DND-41 (cell line): ENCODE measurements around the gene RPL26.

ENCODE experiments used
- ATAC-seq: fragments of 200-7000 bp; cut with Tn5 transposase; 3 replicates; pipeline ENCODE4 v1.9.1; 2021; ENCODE audit warnings: low read depth; ENCODE audit not compliant: insufficient read depth
- DNase-seq: peaks from one replicate; pipeline ENCODE4 v3.0.0-alpha.2; 2020
- H2AFZ ChIP-seq: 2 replicates; pipeline ENCODE4 v1.6.0; 2012; ENCODE audit warnings: low read depth, low read length
- H3K27ac ChIP-seq: 2 replicates; pipeline ENCODE4 v1.5.1; 2012; ENCODE audit warnings: low read length, inconsistent platforms
- H3K27me3 ChIP-seq: fragments of 200-600 bp; sonication (generic); 2 replicates; pipeline ENCODE4 v1.6.0; 2012; ENCODE audit warnings: low read length, mild to moderate bottlenecking, inconsistent platforms; ENCODE audit not compliant: insufficient read depth, poor library complexity
- H3K36me3 ChIP-seq: 2 replicates; pipeline ENCODE4 v1.5.1; 2012; ENCODE audit warnings: low read length, inconsistent platforms; ENCODE audit not compliant: insufficient read depth
- H3K4me1 ChIP-seq: 2 replicates; pipeline ENCODE4 v1.5.1; 2012; ENCODE audit warnings: mild to moderate bottlenecking, low read length; ENCODE audit not compliant: insufficient read depth
- H3K4me2 ChIP-seq: 2 replicates; pipeline ENCODE4 v1.6.0; 2012; ENCODE audit warnings: mild to moderate bottlenecking, moderate library complexity, low read length, inconsistent platforms; ENCODE audit not compliant: insufficient read depth
- H3K4me3 ChIP-seq, 2 experiments: fragments of 200-600 bp in 1 of 2; shearing (Covaris generic) in 1 of 2; 2 replicates each; pipeline ENCODE4 v1.5.1; 2012 to 2016; ENCODE audit warnings: inconsistent platforms in 2 of 2, low read length in 2 of 2, mild to moderate bottlenecking in 2 of 2, low read depth in 1 of 2, moderate library complexity in 1 of 2
- H3K79me2 ChIP-seq: 2 replicates; pipeline ENCODE4 v1.6.0; 2012; ENCODE audit warnings: low read length, inconsistent platforms; ENCODE audit not compliant: insufficient read depth
- H3K9ac ChIP-seq: 2 replicates; pipeline ENCODE4 v1.6.0; 2012; ENCODE audit warnings: low read depth, mild to moderate bottlenecking, inconsistent platforms, low read length, moderate library complexity
- H3K9me3 ChIP-seq: 2 replicates; pipeline ENCODE4 v1.5.1; 2012; ENCODE audit warnings: low read length, moderate library complexity, mild to moderate bottlenecking, inconsistent platforms; ENCODE audit not compliant: insufficient read depth, severe bottlenecking
- H4K20me1 ChIP-seq: 2 replicates; pipeline ENCODE4 v1.6.0; 2012; ENCODE audit warnings: low read length; ENCODE audit not compliant: insufficient read depth
- EZH2 ChIP-seq: IDR thresholded peaks from 3 replicates; pipeline ENCODE4 v1.6.1; 2012; ENCODE audit warnings: borderline replicate concordance, low read depth, mild to moderate bottlenecking, moderate library complexity, low read length, inconsistent platforms; ENCODE audit not compliant: severe bottlenecking
- TF ChIP-seq, protein P1 (sequence below): IDR thresholded peaks from 2 replicates; pipeline ENCODE4 v1.5.1; 2012; ENCODE audit warnings: borderline replicate concordance, low read length, moderate library complexity, mild to moderate bottlenecking; ENCODE audit not compliant: poor library complexity, severe bottlenecking; ENCODE audit errors: extremely low read depth

Gene RPL26

DNA sequence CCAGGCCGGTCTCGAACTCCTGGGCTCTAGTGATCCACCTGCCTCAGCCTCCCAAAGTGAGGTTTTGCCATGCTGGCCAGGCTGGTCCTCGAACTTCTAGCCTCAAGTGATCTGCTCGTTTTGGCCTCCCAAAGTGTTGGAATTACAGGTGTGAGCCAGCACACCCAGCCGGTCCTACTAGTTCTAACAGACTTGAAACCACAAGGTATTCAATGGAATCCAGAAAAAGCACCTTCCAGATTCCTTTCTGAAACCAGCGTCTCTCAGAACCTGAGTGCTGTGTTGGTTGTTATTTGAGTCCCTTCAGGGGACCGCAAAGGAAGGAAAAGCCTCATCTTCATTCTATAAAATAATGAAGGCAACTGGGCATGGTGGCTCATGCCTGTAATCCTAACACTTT lies 10.6 kb downstream of the RPL26 start:
- H3K79me2 ChIP-seq, result peaks cover 11% of the 10 kb centered on the region
- no peaks in the 10 kb centered on the region for H3K27me3 ChIP-seq
- H3K4me1 ChIP-seq, result peaks cover 19% of the 10 kb centered on the region
- peaks cover 3% of the 10 kb centered on the region; the same call in 1 of the 2 replicates for H4K20me1 ChIP-seq
- DNase-seq, result no peak
- no peak for TF ChIP-seq EZH2
- TF ChIP-seq, protein P1, sequence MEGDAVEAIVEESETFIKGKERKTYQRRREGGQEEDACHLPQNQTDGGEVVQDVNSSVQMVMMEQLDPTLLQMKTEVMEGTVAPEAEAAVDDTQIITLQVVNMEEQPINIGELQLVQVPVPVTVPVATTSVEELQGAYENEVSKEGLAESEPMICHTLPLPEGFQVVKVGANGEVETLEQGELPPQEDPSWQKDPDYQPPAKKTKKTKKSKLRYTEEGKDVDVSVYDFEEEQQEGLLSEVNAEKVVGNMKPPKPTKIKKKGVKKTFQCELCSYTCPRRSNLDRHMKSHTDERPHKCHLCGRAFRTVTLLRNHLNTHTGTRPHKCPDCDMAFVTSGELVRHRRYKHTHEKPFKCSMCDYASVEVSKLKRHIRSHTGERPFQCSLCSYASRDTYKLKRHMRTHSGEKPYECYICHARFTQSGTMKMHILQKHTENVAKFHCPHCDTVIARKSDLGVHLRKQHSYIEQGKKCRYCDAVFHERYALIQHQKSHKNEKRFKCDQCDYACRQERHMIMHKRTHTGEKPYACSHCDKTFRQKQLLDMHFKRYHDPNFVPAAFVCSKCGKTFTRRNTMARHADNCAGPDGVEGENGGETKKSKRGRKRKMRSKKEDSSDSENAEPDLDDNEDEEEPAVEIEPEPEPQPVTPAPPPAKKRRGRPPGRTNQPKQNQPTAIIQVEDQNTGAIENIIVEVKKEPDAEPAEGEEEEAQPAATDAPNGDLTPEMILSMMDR, result no peak
- H2AFZ ChIP-seq, result no peak overlapping the region
- H3K9me3 ChIP-seq, result no peaks in the 10 kb centered on the region
- peaks cover 30% of the 10 kb centered on the region for H3K36me3 ChIP-seq
- no peak overlapping the region for H3K4me3 ChIP-seq
- no peak overlapping the region for H3K9ac ChIP-seq
- no peak overlapping the region for H3K27ac ChIP-seq
- ATAC-seq, result no peak
- no peak overlapping the region for H3K4me2 ChIP-seq

DNA sequence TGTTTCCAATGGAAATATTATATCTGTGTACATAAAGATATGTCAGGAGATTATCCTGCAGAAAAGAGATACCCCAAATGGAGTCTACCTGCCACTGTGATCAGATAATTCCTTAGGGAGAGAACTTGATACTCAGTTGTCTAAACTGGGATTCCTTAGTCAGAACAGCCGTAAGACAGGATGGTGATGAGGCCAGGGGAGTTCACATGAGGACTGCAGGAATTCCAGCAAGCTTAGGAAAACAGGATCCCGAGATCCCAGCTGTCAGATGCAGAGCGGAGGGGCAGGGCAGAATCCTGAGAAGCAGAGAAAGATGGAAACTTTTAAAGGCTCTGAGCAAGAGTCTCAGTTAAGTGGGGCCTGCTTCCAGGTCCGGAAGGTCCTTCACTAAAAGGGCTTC lies 11.2 kb downstream of the RPL26 start:
- Histone ChIP-seq H3K9ac (no peak overlapping the region), H3K79me2 (peaks cover 11% of the 10 kb centered on the region), H3K4me3 (no peak overlapping the region), H3K36me3 (peaks cover 23% of the 10 kb centered on the region), H3K27ac (no peak overlapping the region), H3K4me1 (peaks cover 12% of the 10 kb centered on the region), H4K20me1 (peaks cover 2% of the 10 kb centered on the region; the same call in 1 of the 2 replicates), H3K4me2 (no peak overlapping the region), H3K9me3 (no peaks in the 10 kb centered on the region), H2AFZ (no peak overlapping the region), H3K27me3 (no peaks in the 10 kb centered on the region)
- no peak for DNase-seq
- TF ChIP-seq, protein P1, result no peak
- TF ChIP-seq EZH2, result no peak
- ATAC-seq, result no peak

DNA sequence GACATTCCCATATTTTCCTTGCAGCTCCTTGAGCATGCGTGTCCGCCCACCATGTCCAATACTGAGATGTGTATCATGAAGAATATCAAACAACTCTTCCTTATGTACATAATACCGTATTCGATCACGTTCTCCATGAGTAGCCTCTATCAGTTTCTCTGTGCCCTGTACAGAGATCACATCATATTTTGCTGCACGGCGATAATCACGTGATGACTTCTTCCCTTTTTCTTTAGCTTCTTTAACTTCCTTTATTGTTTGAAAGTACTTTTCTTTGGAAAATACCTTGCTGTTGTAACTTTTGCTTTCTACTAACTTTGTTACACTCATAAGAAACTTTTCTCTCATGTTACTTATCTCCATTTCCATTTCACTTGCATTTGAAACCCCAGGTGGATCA lies 13.0 kb downstream of the RPL26 start:
- Histone ChIP-seq H3K4me2 (no peak overlapping the region), H3K27ac (no peak overlapping the region), H3K36me3 (peaks cover 22% of the 10 kb centered on the region), H3K4me3 (no peak overlapping the region), H4K20me1 (no peaks in the 10 kb centered on the region), H3K4me1 (no peaks in the 10 kb centered on the region), H3K79me2 (no peaks in the 10 kb centered on the region), H2AFZ (no peak overlapping the region), H3K9me3 (no peaks in the 10 kb centered on the region), H3K9ac (no peak overlapping the region), H3K27me3 (no peaks in the 10 kb centered on the region)
- DNase-seq, result no peak
- TF ChIP-seq EZH2, result no peak
- TF ChIP-seq, protein P1, result no peak
- ATAC-seq, result no peak

DNA sequence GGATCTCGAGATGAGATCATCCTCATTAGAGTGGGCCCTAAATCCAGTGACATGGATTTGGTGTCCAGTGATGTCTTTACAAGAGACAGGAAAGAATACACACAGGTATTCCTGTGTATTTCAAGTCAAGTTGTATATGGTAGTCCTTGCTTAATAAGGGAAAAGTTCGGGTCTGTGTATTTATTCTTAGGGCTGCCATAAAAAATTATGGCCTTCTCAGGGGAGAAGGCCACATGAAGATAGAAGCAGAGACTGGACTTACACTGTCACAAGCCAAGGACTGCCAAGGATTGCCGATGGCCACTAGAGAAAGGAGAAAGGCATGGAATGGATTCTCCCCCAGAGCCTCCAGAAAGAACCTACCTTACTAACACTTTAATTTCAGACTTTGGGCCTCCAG lies 14.8 kb downstream of the RPL26 start:
- no peaks in the 10 kb centered on the region for H3K4me1 ChIP-seq
- peaks cover 22% of the 10 kb centered on the region for H3K36me3 ChIP-seq
- no peak overlapping the region for H2AFZ ChIP-seq
- H3K27ac ChIP-seq, result no peak overlapping the region
- H3K79me2 ChIP-seq, result no peaks in the 10 kb centered on the region
- no peak overlapping the region for H3K4me3 ChIP-seq
- H3K27me3 ChIP-seq, result no peaks in the 10 kb centered on the region
- H4K20me1 ChIP-seq, result no peaks in the 10 kb centered on the region
- H3K9me3 ChIP-seq, result no peaks in the 10 kb centered on the region
- no peak overlapping the region for H3K9ac ChIP-seq
- DNase-seq, result no peak
- ATAC-seq, result no peak
- TF ChIP-seq, protein P1, result no peak
- no peak for TF ChIP-seq EZH2
- H3K4me2 ChIP-seq, result no peak overlapping the region
